ENCODE measurements around the gene IGFBP6. TPM values are rescaled to one million over a fixed set of nuclear protein-coding genes. Genes with fewer than 3 reads are reported as not detected.

IGFBP6 gene
- total RNA-seq, 5 donors from 2014 or later (not counting 1 experiment from before 2014, with no cell fraction given): 0.67 to 1.4 (median 0.79) TPM; not detected in 2

DNA sequence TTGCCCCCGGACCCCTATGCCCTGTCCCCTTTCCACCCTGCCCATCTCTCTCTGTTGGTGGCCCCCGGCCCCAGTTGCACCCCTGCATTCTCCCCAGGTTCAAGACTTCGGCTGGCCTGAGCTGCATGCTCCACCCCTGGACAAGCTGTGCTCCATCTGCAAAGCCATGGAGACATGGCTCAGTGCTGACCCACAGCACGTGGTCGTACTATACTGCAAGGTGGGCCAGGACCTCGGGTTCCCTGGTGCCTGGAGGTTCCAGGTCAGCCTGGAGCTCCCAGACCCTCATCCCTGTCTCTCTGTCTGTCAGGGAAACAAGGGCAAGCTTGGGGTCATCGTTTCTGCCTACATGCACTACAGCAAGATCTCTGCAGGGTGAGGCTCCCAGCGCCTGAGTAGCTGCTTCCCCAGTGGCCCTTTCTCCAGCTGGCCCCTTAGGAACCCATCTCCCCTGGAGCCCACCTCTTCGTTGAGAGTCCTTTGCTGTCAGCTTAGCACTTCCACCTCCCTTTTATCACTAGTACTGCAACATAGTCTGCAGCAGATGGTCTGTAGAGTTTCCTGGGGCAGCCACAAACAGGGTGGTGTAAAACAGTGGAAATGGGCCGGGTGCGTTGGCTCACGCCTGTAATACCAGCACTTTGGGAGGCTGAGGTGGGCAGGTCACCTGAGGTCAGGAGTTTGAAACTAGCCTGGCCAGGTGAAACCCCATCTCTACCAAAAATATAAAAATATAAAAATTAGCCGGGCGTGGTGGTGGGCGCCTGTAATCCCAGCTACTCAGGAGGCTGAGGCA, 41.8 kb upstream of the IGFBP6 start:
- ATAC-seq (replicated peaks in 1 of 4): no peak
- Histone ChIP-seq H3K4me3 (ENCODE audit: control insufficient read depth in 1 of 2, extremely low read depth in 1 of 2, low read length in 1 of 2) (no peak overlapping the region), H3K27me3 (replicated peaks in 1 of 2; ENCODE audit: control insufficient read depth in 2 of 2, extremely low read depth in 1 of 2, insufficient read depth in 2 of 2, low read length in 1 of 2) (peaks cover 0 to 27% of the 10 kb centered on the region in 2 experiments), H3K27ac (ENCODE audit: low read length) (no peak overlapping the region), H3K4me1 (ENCODE audit: control insufficient read depth in 1 of 2, extremely low read depth in 1 of 2, insufficient read depth in 2 of 2, low read length in 2 of 2) (peaks cover 2 to 17% of the 10 kb centered on the region in 2 experiments), H3K36me3 (ENCODE audit: control insufficient read depth in 2 of 2, extremely low read depth in 1 of 2, insufficient read depth in 1 of 2, low read length in 1 of 2) (no peaks in the 10 kb centered on the region), H3K9me3 (no peaks in the 10 kb centered on the region)
- WGBS (ENCODE audit: insufficient coverage): 65% methylated on average over 7 of the region's 15 CpGs
- CTCF ChIA-PET: interaction anchor here in 1 of 2 donors (2.8 kb wide), 1 partner anchor 12 kb away, joined by 13 read pairs; no protein-coding TSS in a partner anchor
- no peaks in the 10 kb centered on the region for H3K9me3 Mint-ChIP-seq
- H3K36me3 Mint-ChIP-seq: no peaks in the 10 kb centered on the region
- H3K4me3 Mint-ChIP-seq: peak overlapping the region; percentile 6 to 38 (median 37)
- H3K27ac Mint-ChIP-seq: no peak overlapping the region
- POLR2A ChIA-PET: no interaction called here
- H3K27me3 Mint-ChIP-seq: peaks cover 0 to 2% of the 10 kb centered on the region in 2 donors
- DNase-seq: no peak
- peaks cover 10 to 15% (median 10%) of the 10 kb centered on the region in 3 donors for H3K4me1 Mint-ChIP-seq

DNA sequence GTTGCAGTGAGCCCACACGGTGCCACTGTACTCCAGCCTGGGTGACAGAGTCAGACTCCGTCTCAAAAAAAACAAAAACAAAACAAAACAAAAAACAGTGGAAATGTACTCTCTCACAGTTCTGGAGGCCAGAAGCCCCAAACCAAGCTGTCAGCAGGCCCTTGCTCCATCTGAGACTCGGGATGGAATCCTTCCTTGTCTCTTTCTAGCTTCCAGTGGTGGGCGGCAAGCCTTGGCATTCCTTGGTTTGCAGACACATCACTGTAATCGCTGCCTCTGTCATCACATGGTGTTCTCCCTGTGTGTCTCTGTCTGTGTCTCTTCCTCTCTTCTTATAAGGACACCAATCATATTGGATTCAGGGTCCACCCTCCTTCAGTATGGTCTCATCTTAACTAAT, 41.2 kb upstream of the IGFBP6 start:
- H3K27ac Mint-ChIP-seq: no peak overlapping the region
- Histone ChIP-seq H3K36me3 (ENCODE audit: control insufficient read depth in 2 of 2, extremely low read depth in 1 of 2, insufficient read depth in 1 of 2, low read length in 1 of 2) (no peaks in the 10 kb centered on the region), H3K27me3 (replicated peaks in 1 of 2; ENCODE audit: control insufficient read depth in 2 of 2, extremely low read depth in 1 of 2, insufficient read depth in 2 of 2, low read length in 1 of 2) (peaks cover 0 to 31% of the 10 kb centered on the region in 2 experiments), H3K4me1 (ENCODE audit: control insufficient read depth in 1 of 2, extremely low read depth in 1 of 2, insufficient read depth in 2 of 2, low read length in 2 of 2) (peaks cover 2 to 17% of the 10 kb centered on the region in 2 experiments), H3K27ac (ENCODE audit: low read length) (no peak overlapping the region), H3K4me3 (ENCODE audit: control insufficient read depth in 1 of 2, extremely low read depth in 1 of 2, low read length in 1 of 2) (no peak overlapping the region), H3K9me3 (no peaks in the 10 kb centered on the region)
- WGBS (ENCODE audit: insufficient coverage): 81% methylated on average over 3 of the region's 5 CpGs
- ATAC-seq (replicated peaks in 1 of 4) (no peak), DNase-seq (no peak)
- ChIA-PET CTCF (no interaction called here), POLR2A (no interaction called here)
- no peak overlapping the region for H3K4me3 Mint-ChIP-seq
- H3K9me3 Mint-ChIP-seq: no peaks in the 10 kb centered on the region
- peaks cover 0 to 2% of the 10 kb centered on the region in 2 donors for H3K27me3 Mint-ChIP-seq
- peaks cover 10 to 15% (median 10%) of the 10 kb centered on the region in 3 donors for H3K4me1 Mint-ChIP-seq
- H3K36me3 Mint-ChIP-seq: no peaks in the 10 kb centered on the region

DNA sequence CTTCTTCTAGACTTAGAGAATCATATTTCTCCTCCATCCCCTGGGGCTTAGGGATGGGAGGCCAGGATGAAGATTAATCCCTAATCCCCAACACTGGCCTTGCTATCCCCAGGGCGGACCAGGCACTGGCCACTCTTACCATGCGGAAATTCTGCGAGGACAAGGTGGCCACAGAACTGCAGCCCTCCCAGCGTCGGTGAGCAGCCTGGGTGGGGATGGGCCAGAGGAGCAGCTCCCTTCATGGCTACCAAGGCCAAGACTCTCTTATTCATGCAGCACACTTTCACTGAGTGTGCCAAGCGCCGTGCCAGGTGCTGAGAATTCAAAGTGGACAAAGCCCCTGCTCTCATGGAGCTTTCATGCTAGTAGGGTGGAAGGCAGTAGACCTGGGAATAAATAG, 40.6 kb upstream of the IGFBP6 start:
- ChIA-PET CTCF (no interaction called here), POLR2A (interaction anchor here in 1 of 2 donors (0.6 kb wide), 1 partner anchor 1171 kb away, joined by 3 read pairs; no protein-coding TSS in a partner anchor)
- Histone ChIP-seq H3K4me3 (ENCODE audit: control insufficient read depth in 1 of 2, extremely low read depth in 1 of 2, low read length in 1 of 2) (no peak overlapping the region), H3K27ac (ENCODE audit: low read length) (no peak overlapping the region), H3K9me3 (no peaks in the 10 kb centered on the region), H3K27me3 (replicated peaks in 1 of 2; ENCODE audit: control insufficient read depth in 2 of 2, extremely low read depth in 1 of 2, insufficient read depth in 2 of 2, low read length in 1 of 2) (peaks cover 0 to 31% of the 10 kb centered on the region in 2 experiments), H3K36me3 (ENCODE audit: control insufficient read depth in 2 of 2, extremely low read depth in 1 of 2, insufficient read depth in 1 of 2, low read length in 1 of 2) (no peaks in the 10 kb centered on the region), H3K4me1 (ENCODE audit: control insufficient read depth in 1 of 2, extremely low read depth in 1 of 2, insufficient read depth in 2 of 2, low read length in 2 of 2) (peaks cover 2 to 17% of the 10 kb centered on the region in 2 experiments)
- no peak overlapping the region for H3K4me3 Mint-ChIP-seq
- no peak for ATAC-seq (replicated peaks in 1 of 4)
- H3K27ac Mint-ChIP-seq: no peak overlapping the region
- no peaks in the 10 kb centered on the region for H3K36me3 Mint-ChIP-seq
- no peaks in the 10 kb centered on the region for H3K9me3 Mint-ChIP-seq
- no peak for DNase-seq
- H3K27me3 Mint-ChIP-seq: peaks cover 0 to 2% of the 10 kb centered on the region in 2 donors
- H3K4me1 Mint-ChIP-seq: peaks cover 10 to 15% (median 10%) of the 10 kb centered on the region in 3 donors
- WGBS (ENCODE audit: insufficient coverage): 91% methylated on average over 4 of the region's 7 CpGs

DNA sequence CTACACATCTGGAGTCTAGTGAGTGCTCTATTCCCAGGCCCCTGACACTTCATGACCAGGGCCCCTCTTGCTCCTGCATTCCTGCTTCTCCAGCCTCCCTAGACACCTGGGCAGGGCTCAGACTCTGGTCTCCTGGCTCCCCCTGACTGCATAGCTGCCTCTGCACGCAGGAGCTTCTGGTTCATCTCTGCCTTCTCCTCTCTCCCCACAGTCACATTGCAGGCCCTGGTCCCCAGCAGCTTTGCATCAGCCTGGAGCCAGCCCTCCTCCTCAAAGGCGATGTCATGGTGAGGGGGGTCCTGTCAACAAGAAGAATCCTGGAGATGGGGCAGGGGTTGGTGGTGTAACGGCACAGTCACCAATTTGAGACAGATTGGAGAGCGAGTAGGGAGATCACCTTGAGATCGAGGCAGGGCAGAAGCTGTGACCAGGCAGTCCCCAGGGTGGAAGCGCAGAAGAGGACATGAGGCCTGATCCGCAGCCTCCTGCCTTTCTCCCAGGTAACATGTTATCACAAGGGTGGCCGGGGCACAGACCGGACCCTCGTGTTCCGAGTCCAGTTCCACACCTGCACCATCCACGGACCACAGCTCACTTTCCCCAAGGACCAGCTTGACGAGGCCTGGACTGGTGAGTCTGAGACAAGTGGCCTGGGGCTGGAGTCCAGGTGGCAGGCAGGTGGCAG, 39.5 kb upstream of the IGFBP6 start:
- Mint-ChIP-seq H3K9me3 (no peaks in the 10 kb centered on the region), H3K4me3 (no peak overlapping the region), H3K27ac (peak overlapping the region in 1 of 2 donors; percentile 74), H3K36me3 (no peaks in the 10 kb centered on the region), H3K4me1 (peaks cover 10 to 15% (median 10%) of the 10 kb centered on the region in 3 donors), H3K27me3 (peaks cover 0 to 2% of the 10 kb centered on the region in 2 donors)
- CTCF ChIA-PET: no interaction called here
- H3K4me3 ChIP-seq (ENCODE audit: control insufficient read depth in 1 of 2, extremely low read depth in 1 of 2, low read length in 1 of 2): no peak overlapping the region
- H3K27ac ChIP-seq (ENCODE audit: low read length): no peak overlapping the region
- H3K4me1 ChIP-seq (ENCODE audit: control insufficient read depth in 1 of 2, extremely low read depth in 1 of 2, insufficient read depth in 2 of 2, low read length in 2 of 2): peaks cover 2 to 17% of the 10 kb centered on the region in 2 experiments
- H3K36me3 ChIP-seq (ENCODE audit: control insufficient read depth in 2 of 2, extremely low read depth in 1 of 2, insufficient read depth in 1 of 2, low read length in 1 of 2): no peaks in the 10 kb centered on the region
- DNase-seq (no peak), ATAC-seq (replicated peaks in 1 of 4) (no peak)
- H3K9me3 ChIP-seq: no peaks in the 10 kb centered on the region
- POLR2A ChIA-PET: no interaction called here
- H3K27me3 ChIP-seq (replicated peaks in 1 of 2; ENCODE audit: control insufficient read depth in 2 of 2, extremely low read depth in 1 of 2, insufficient read depth in 2 of 2, low read length in 1 of 2): peaks cover 0 to 31% of the 10 kb centered on the region in 2 experiments
- WGBS (ENCODE audit: insufficient coverage): 82% methylated on average over 8 of the region's 13 CpGs

DNA sequence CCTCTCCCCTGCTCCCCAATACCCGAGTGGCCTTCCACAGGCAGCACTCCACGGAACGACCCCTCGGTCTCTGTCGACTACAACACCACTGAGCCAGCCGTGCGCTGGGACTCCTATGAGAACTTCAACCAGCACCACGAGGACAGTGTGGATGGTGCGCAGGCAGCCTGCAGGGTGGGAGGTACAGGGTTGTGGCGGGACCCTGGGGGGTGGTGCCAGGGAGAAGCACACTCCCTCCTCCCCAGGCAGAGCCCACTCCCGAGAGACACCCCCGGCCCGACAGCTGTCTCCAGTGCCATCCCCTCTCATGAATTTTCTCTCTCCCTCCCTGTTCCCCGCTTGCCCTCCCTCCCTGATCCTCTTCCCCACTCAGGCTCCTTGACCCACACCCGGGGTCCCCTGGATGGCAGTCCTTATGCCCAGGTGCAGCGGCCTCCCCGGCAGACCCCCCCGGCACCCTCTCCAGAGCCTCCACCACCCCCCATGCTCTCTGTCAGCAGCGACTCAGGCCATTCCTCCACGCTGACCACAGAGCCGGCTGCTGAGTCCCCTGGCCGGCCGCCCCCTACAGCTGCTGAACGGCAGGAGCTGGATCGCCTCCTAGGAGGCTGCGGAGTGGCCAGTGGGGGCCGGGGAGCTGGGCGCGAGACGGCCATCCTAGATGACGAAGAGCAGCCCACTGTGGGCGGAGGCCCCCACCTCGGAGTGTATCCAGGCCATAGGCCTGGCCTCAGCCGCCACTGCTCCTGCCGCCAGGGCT, 38.6 kb upstream of the IGFBP6 start:
- ChIA-PET POLR2A (no interaction called here), CTCF (no interaction called here)
- WGBS (ENCODE audit: insufficient coverage): 93% methylated on average over 23 of the region's 35 CpGs
- no peaks in the 10 kb centered on the region for H3K9me3 ChIP-seq
- Mint-ChIP-seq H3K9me3 (no peaks in the 10 kb centered on the region), H3K4me1 (peaks cover 4 to 10% (median 5%) of the 10 kb centered on the region in 3 donors), H3K36me3 (peaks cover 2% of the 10 kb centered on the region), H3K27me3 (peaks cover 0 to 2% of the 10 kb centered on the region in 2 donors), H3K27ac (no peak overlapping the region), H3K4me3 (no peak overlapping the region)
- peaks cover under 1 to 9% of the 10 kb centered on the region in 2 experiments for H3K4me1 ChIP-seq (ENCODE audit: control insufficient read depth in 1 of 2, extremely low read depth in 1 of 2, insufficient read depth in 2 of 2, low read length in 2 of 2)
- ATAC-seq (replicated peaks in 1 of 4) (no peak), DNase-seq (no peak)
- H3K27me3 ChIP-seq (replicated peaks in 1 of 2; ENCODE audit: control insufficient read depth in 2 of 2, extremely low read depth in 1 of 2, insufficient read depth in 2 of 2, low read length in 1 of 2): peaks cover 0 to 31% of the 10 kb centered on the region in 2 experiments
- no peak overlapping the region for H3K4me3 ChIP-seq (ENCODE audit: control insufficient read depth in 1 of 2, extremely low read depth in 1 of 2, low read length in 1 of 2)
- H3K36me3 ChIP-seq (ENCODE audit: control insufficient read depth in 2 of 2, extremely low read depth in 1 of 2, insufficient read depth in 1 of 2, low read length in 1 of 2): peaks cover 0 to 5% of the 10 kb centered on the region in 2 donors
- no peak overlapping the region for H3K27ac ChIP-seq (ENCODE audit: low read length)

Measured in T-cell (primary cell).